ENCODE measurements around the gene TPRG1L. TPM values are rescaled to one million over a fixed set of nuclear protein-coding genes. Genes with fewer than 3 reads are reported as not detected.

The TPRG1L gene
- total RNA-seq, 2 donors from 2014 or later = 8.6 to 24.4 TPM

GRCh38 chr1:3616861-3617260 lies 8.0 kb upstream of the TPRG1L start:
- TF ChIP-seq POLR2A (IDR thresholded peaks at IDR 0.05) (no peak), CTCF (IDR thresholded peaks at IDR 0.05) (no peak)
- ATAC-seq = no peak
- Histone ChIP-seq H3K36me3 (replicated peaks in 1 of 2; ENCODE audit: insufficient read depth in 1 of 2, low read depth in 2 of 2) (no peaks in the 10 kb centered on the region), H3K27me3 (no peaks in the 10 kb centered on the region), H3K4me1 (peaks cover 10% of the 10 kb centered on the region), H3K27ac (no peak overlapping the region), H3K9me3 (no peaks in the 10 kb centered on the region), H3K4me3 (no peak overlapping the region)
- 72 to 73% methylated on average over 9 of the region's 9 CpGs for WGBS, 2 donors
- intact Hi-C loops (cut with DNase I) = loop anchor here (5.0 kb wide), 1 partner anchor 165 kb away; the partner anchor contains the start of gene ARHGEF16
- DNase-seq = no peak

- Histone ChIP-seq H3K27ac (no peak overlapping the region), H3K4me1 (peaks cover 13% of the 10 kb centered on the region), H3K27me3 (no peaks in the 10 kb centered on the region), H3K4me3 (no peak overlapping the region), H3K36me3 (replicated peaks in 1 of 2; ENCODE audit: insufficient read depth in 1 of 2, low read depth in 2 of 2) (no peaks in the 10 kb centered on the region), H3K9me3 (no peaks in the 10 kb centered on the region)
- no peak for ATAC-seq
- intact Hi-C loops (cut with DNase I) = loop anchor here (5.0 kb wide), 1 partner anchor 166 kb away; the partner anchor contains the start of gene ARHGEF16
- no peak for DNase-seq
- WGBS, 2 donors = 66 to 71% methylated on average over 7 to 18 of the region's 18 CpGs
- TF ChIP-seq POLR2A (IDR thresholded peaks at IDR 0.05) = no peak
- TF ChIP-seq CTCF (IDR thresholded peaks at IDR 0.05) = no peak
These were observed 6.9 kb upstream of the TPRG1L start for GRCh38 chr1:3617806-3618345.

GRCh38 chr1:3618531-3618880 lies 6.3 kb upstream of the TPRG1L start:
- H3K9me3 ChIP-seq = no peaks in the 10 kb centered on the region
- WGBS, 2 donors = 50 to 58% methylated on average over 2 to 9 of the region's 9 CpGs
- no peaks in the 10 kb centered on the region for H3K36me3 ChIP-seq (replicated peaks in 1 of 2; ENCODE audit: insufficient read depth in 1 of 2, low read depth in 2 of 2)
- intact Hi-C loops (cut with DNase I) = loop anchor here (5.0 kb wide), 1 partner anchor 166 kb away; the partner anchor contains the start of gene ARHGEF16
- ATAC-seq = no peak
- DNase-seq = no peak
- TF ChIP-seq CTCF (IDR thresholded peaks at IDR 0.05) (no peak), POLR2A (IDR thresholded peaks at IDR 0.05) (no peak)
- H3K4me3 ChIP-seq = no peak overlapping the region
- H3K27me3 ChIP-seq = no peaks in the 10 kb centered on the region
- H3K4me1 ChIP-seq = peaks cover 20% of the 10 kb centered on the region
- no peak overlapping the region for H3K27ac ChIP-seq

GRCh38 chr1:3618881-3619671 lies 5.7 kb upstream of the TPRG1L start:
- no peak for TF ChIP-seq POLR2A (IDR thresholded peaks at IDR 0.05)
- peak; percentile 72 to 87 (median 81) for TF ChIP-seq CTCF (IDR thresholded peaks at IDR 0.05)
- H3K4me1 ChIP-seq = peaks cover 25% of the 10 kb centered on the region
- ATAC-seq = peak; percentile 84
- 14 to 21% methylated on average over 21 of the region's 21 CpGs for WGBS, 2 donors
- DNase-seq = peak; percentile 76 to 82 (median 80)
- no peaks in the 10 kb centered on the region for H3K27me3 ChIP-seq
- H3K27ac ChIP-seq = no peak overlapping the region
- no peaks in the 10 kb centered on the region for H3K36me3 ChIP-seq (replicated peaks in 1 of 2; ENCODE audit: insufficient read depth in 1 of 2, low read depth in 2 of 2)
- no peak overlapping the region for H3K4me3 ChIP-seq
- no peaks in the 10 kb centered on the region for H3K9me3 ChIP-seq
- intact Hi-C loops (cut with DNase I) = loop anchor here (5.0 kb wide), 1 partner anchor 167 kb away; the partner anchor contains the start of gene ARHGEF16

All from body of pancreas (tissue), 4 donors.